AG09309 (cell line): Measurements from ENCODE around the gene EHD1.
A peak's percentile ranks its signal among the peaks of the same experiment; 100 is the strongest.

Source experiments
- DNase-seq: peaks from one replicate; pipeline ENCODE4 v3.0.0-alpha.2; 2010; ENCODE audit warnings: low read depth
- H3K4me3 ChIP-seq: 2 replicates; pipeline ENCODE4 v1.5.1; 2011; ENCODE audit warnings: mild to moderate bottlenecking, low read depth, low read length, moderate library complexity; ENCODE audit not compliant: control insufficient read depth
- TF ChIP-seq, protein P1 (sequence below): IDR thresholded peaks from 2 replicates; pipeline ENCODE4 v1.5.1; 2011; ENCODE audit warnings: mild to moderate bottlenecking, low read depth, low read length, inconsistent platforms; ENCODE audit not compliant: insufficient read depth, control insufficient read depth; ENCODE audit errors: missing control alignments

Gene EHD1

DNA sequence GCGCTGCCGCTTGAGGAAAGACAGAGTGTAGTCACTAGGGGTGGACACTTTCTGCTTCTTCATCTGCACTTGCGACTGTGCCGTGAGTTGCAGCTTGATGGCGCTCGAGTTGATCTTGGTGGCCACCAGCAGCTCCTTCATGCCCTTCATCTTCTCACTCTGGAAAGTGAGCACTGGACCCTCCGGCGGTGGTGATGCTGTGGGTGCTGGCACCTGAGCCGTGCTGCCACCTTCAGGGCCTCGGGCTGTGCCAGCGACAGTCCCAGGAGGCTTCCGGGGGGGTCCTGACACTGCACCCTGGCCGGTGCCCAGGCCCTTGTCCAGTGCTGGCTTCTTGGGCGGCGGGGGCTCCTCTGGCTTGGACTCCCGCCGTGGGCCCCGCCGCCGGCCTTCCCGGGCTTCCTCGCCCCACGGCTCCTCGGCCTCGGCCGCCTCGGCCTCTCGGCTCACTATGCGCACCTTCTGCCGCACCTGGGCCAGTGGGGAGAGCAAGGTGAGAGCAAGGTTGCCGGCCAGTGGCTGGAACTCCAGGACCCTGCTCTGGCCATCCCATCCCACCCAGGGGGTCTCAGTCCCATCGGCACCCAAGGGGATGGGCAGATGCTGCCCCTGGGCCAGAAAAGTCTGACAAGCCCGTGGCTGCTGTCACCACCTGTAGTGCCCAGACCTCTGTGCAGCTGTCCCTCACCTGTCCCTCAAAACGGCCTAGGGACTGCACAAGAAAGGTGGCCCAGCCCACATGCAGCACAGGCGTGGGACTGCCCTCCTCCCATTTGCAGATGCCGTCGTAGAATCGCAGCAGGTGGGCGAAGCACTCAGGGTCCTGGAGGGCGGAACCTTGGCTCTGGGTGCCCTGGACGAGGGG lies 73.8 kb downstream of the EHD1 start:
- no peak overlapping the region for H3K4me3 ChIP-seq
- TF ChIP-seq, protein P1, sequence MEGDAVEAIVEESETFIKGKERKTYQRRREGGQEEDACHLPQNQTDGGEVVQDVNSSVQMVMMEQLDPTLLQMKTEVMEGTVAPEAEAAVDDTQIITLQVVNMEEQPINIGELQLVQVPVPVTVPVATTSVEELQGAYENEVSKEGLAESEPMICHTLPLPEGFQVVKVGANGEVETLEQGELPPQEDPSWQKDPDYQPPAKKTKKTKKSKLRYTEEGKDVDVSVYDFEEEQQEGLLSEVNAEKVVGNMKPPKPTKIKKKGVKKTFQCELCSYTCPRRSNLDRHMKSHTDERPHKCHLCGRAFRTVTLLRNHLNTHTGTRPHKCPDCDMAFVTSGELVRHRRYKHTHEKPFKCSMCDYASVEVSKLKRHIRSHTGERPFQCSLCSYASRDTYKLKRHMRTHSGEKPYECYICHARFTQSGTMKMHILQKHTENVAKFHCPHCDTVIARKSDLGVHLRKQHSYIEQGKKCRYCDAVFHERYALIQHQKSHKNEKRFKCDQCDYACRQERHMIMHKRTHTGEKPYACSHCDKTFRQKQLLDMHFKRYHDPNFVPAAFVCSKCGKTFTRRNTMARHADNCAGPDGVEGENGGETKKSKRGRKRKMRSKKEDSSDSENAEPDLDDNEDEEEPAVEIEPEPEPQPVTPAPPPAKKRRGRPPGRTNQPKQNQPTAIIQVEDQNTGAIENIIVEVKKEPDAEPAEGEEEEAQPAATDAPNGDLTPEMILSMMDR, result no peak
- no peak for DNase-seq

GRCh38 chr11:64803846-64804345 lies 74.5 kb downstream of the EHD1 start:
- TF ChIP-seq, protein P1, result no peak
- H3K4me3 ChIP-seq, result peak overlapping the region; percentile 53
- no peak for DNase-seq

GRCh38 chr11:64803158-64803845 lies 75.1 kb downstream of the EHD1 start, which contains the start of gene MAP4K2:
Gene MAP4K2, minus strand, starts transcription at chr11:64803214. Its CDS starts 65 bp downstream, at chr11:64803149.
- H3K4me3 ChIP-seq, result peak within 1 kb of the TSS; percentile 53
- peak; percentile 8 for DNase-seq
- TF ChIP-seq, protein P1, result no peak

DNA sequence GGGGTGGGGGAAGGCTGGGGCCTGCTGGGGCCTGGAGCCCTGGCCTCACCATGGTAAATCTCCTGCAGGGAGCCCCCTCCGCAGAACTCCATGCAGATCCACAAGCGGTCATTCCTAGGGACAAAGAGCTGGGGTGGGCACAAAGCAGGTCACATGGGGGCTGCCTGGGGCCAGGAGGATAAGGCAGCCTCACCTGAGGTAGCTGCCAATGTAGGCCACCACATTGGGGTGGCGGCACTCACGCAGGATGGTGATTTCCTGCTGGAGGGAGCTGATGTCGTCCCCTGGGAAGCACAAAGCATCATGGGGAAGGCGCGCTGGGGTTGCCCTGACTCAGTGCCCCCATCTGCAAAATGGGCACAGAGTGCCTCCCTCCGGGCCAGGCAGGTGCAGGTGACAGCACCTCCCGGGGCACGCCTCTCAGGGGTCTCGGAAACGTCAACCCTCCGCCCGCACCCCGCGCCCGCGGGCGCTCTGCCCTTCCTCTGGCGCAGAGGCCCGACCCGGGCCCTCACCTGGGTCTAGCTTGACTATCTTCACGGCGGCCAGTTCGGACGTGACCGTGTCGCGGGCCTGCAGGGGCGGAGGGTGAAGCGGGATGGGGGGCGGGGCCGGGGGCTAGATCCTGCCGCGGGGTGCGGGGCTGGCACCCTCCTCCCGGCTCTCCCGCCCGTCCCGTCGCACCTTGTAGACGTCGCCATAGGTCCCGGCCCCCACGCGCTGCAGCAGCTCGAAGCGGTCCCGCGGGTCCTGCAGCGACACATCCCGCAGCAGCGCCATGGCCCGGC lies 75.9 kb downstream of the EHD1 start:
- TF ChIP-seq, protein P1, result no peak
- no peak for DNase-seq
- peak overlapping the region; percentile 42 for H3K4me3 ChIP-seq
